Sigmoid colon (tissue), 7 donors: Measurements from ENCODE around the gene PLD1. TPM values are rescaled to one million over a fixed set of nuclear protein-coding genes. Genes with fewer than 3 reads are reported as not detected.

Experiments
- DNase-seq: peaks from one replicate; pipeline ENCODE4 v3.0.0-alpha.2; 2019
- H3K27ac ChIP-seq, 4 donors: fragments of 200-600 bp; sonication (generic); one replicate each; pipeline ENCODE4 v1.5.1; 2016 to 2019; ENCODE audit warnings: mild to moderate bottlenecking in 1 of 4
- H3K27me3 ChIP-seq, 3 donors: fragments of 200-600 bp; sonication (generic); one replicate each; pipeline ENCODE4 v1.5.1; 2019; ENCODE audit warnings: mild to moderate bottlenecking in 1 of 3
- H3K36me3 ChIP-seq, 4 donors: fragments of 200-600 bp; sonication (generic); one replicate each; pipeline ENCODE4 v1.5.1; 2016 to 2019
- H3K4me1 ChIP-seq, 4 donors: fragments of 200-600 bp; sonication (generic); one replicate each; pipeline ENCODE4 v1.5.1; 2017 to 2019
- H3K4me3 ChIP-seq, 4 donors: fragments of 200-600 bp; sonication (generic); one replicate each; pipeline ENCODE4 v1.5.1; 2017 to 2019; ENCODE audit warnings: mild to moderate bottlenecking in 2 of 4, moderate library complexity in 1 of 4
- H3K9me3 ChIP-seq, 4 donors: fragments of 200-600 bp in 3 of 4; sonication (generic) in 3 of 4; one replicate each; pipeline versions ENCODE4 v1.5.1 to v1.6.1; 2013 to 2019
- CTCF ChIP-seq, 4 experiments: fragments of 450-650 bp in 3 of 4; fragments of 200-600 bp in 1 of 4; IDR thresholded peaks; one replicate each; pipeline ENCODE4 v1.5.1; 2016 to 2019; ENCODE audit warnings: antibody characterized with exemption in 4 of 4, mild to moderate bottlenecking in 3 of 4, moderate library complexity in 2 of 4
- EP300 ChIP-seq, 4 donors: sonication (generic); formaldehyde crosslinking; IDR thresholded peaks; one replicate each; pipeline ENCODE4 v1.6.1; 2017; ENCODE audit warnings: antibody characterized with exemption in 4 of 4
- POLR2A ChIP-seq, 2 donors: fragments of 450-650 bp; IDR thresholded peaks; one replicate each; pipeline ENCODE4 v1.6.1; 2016; ENCODE audit warnings: antibody characterized with exemption in 2 of 2, mild to moderate bottlenecking in 2 of 2, moderate library complexity in 2 of 2
- POLR2AphosphoS5 ChIP-seq, 4 donors: sonication (generic); formaldehyde crosslinking; IDR thresholded peaks; one replicate each; pipeline ENCODE4 v1.6.1; 2017; ENCODE audit warnings: antibody characterized with exemption in 4 of 4
- WGBS, 2 donors: extraction: QIAGEN DNeasy Blood & Tissue Kit; methylation state at CpG; one replicate each; pipeline ENCODE4 v1.1.7; 2013; 5-methylcytosine and 5-hydroxymethylcytosine counted together
- intact Hi-C: fragments of 100-400 bp; cut with DNase I; formaldehyde crosslinking; loops from one replicate; pipeline ENCODE4 v1.15.1; 2023
- polyA plus RNA-seq, 3 donors: library from polyadenylated mRNA; stranded (reverse); fragments of 200-250 nt; gene quantifications; one replicate each; pipeline ENCODE4 v1.2.3, GENCODE V29; 2013
- total RNA-seq, 4 donors: library from RNA; depleted of rRNA; stranded (reverse); fragments of >200 nt; gene quantifications; one replicate each; pipeline ENCODE4 v1.1.0, GENCODE V29; 2016
- donor health status: healthy with polysubstance abuse.
- donor health status: Bipolar disorder and iron deficiency.
- donor health status: healthy.

Gene PLD1
- total and polyA plus RNA-seq, 7 donors, result 8.6 to 24.3 (median 12.2) TPM

GRCh38 chr3:171704002-171704401, 106.3 kb downstream of the PLD1 start:
- 17 to 41% methylated on average over 2 of the region's 2 CpGs for WGBS, 2 donors
- Histone ChIP-seq H3K27ac (no peak overlapping the region), H3K4me1 (no peaks in the 10 kb centered on the region), H3K36me3 (peaks cover 0 to 6% (median 0%) of the 10 kb centered on the region in 4 donors), H3K27me3 (no peaks in the 10 kb centered on the region), H3K9me3 (peaks cover 0 to 5% (median 3%) of the 10 kb centered on the region in 4 donors), H3K4me3 (no peak overlapping the region)
- intact Hi-C loops, result loop anchor here (5.0 kb wide), 1 partner anchor 128 kb away; no protein-coding TSS in a partner anchor
- DNase-seq, result no peak
- no peak for TF ChIP-seq POLR2AphosphoS5 (IDR thresholded peaks at IDR 0.05)
- peak in 1 of 4 experiments; percentile 25 for TF ChIP-seq CTCF (IDR thresholded peaks at IDR 0.05)

- TF ChIP-seq POLR2A (IDR thresholded peaks at IDR 0.05), result no peak
- no peak for TF ChIP-seq POLR2AphosphoS5 (IDR thresholded peaks at IDR 0.05)
- TF ChIP-seq EP300 (IDR thresholded peaks at IDR 0.05), result no peak
- TF ChIP-seq CTCF (IDR thresholded peaks at IDR 0.05), result no peak
- H3K36me3 ChIP-seq, result peaks cover 0 to 4% (median 0%) of the 10 kb centered on the region in 4 donors
- DNase-seq, result no peak
- intact Hi-C loops, result loop anchor here (5.0 kb wide), 1 partner anchor 129 kb away; no protein-coding TSS in a partner anchor
- H3K4me1 ChIP-seq, result no peaks in the 10 kb centered on the region
- peaks cover 0 to 5% (median 3%) of the 10 kb centered on the region in 4 donors for H3K9me3 ChIP-seq
- no peak overlapping the region for H3K4me3 ChIP-seq
- no peak overlapping the region for H3K27ac ChIP-seq
- H3K27me3 ChIP-seq, result no peaks in the 10 kb centered on the region
- 97 to 98% methylated on average over 2 of the region's 2 CpGs for WGBS, 2 donors
Measured at GRCh38 chr3:171703144-171703543, 107.1 kb downstream of the PLD1 start.

- H3K9me3 ChIP-seq, result peaks cover 0 to 5% (median 3%) of the 10 kb centered on the region in 4 donors
- no peak for DNase-seq
- no peaks in the 10 kb centered on the region for H3K27me3 ChIP-seq
- 85 to 97% methylated on average over 1 of the region's 1 CpG for WGBS, 2 donors
- intact Hi-C loops, result loop anchor here (5.0 kb wide), 1 partner anchor 132 kb away; no protein-coding TSS in a partner anchor
- peaks cover 0 to 3% (median under 1%) of the 10 kb centered on the region in 4 donors for H3K4me1 ChIP-seq
- H3K27ac ChIP-seq, result no peak overlapping the region
- TF ChIP-seq POLR2AphosphoS5 (IDR thresholded peaks at IDR 0.05) (no peak), POLR2A (IDR thresholded peaks at IDR 0.05) (no peak), CTCF (IDR thresholded peaks at IDR 0.05) (no peak)
- H3K36me3 ChIP-seq, result no peaks in the 10 kb centered on the region
- H3K4me3 ChIP-seq, result no peak overlapping the region
Measured at GRCh38 chr3:171700653-171701052, 109.6 kb downstream of the PLD1 start.

GRCh38 chr3:171700157-171700556, 110.1 kb downstream of the PLD1 start:
- H3K27ac ChIP-seq, result no peak overlapping the region
- intact Hi-C loops, result loop anchor here (5.0 kb wide), 1 partner anchor 132 kb away; no protein-coding TSS in a partner anchor
- TF ChIP-seq CTCF (IDR thresholded peaks at IDR 0.05) (no peak), POLR2AphosphoS5 (IDR thresholded peaks at IDR 0.05) (no peak), EP300 (IDR thresholded peaks at IDR 0.05) (no peak), POLR2A (IDR thresholded peaks at IDR 0.05) (no peak)
- no peaks in the 10 kb centered on the region for H3K27me3 ChIP-seq
- peaks cover 0 to 8% (median 3%) of the 10 kb centered on the region in 4 donors for H3K4me1 ChIP-seq
- peaks cover 0 to 5% (median 3%) of the 10 kb centered on the region in 4 donors for H3K9me3 ChIP-seq
- H3K36me3 ChIP-seq, result no peaks in the 10 kb centered on the region
- H3K4me3 ChIP-seq, result no peak overlapping the region
- WGBS, 2 donors, result 88 to 97% methylated on average over 2 of the region's 2 CpGs
- no peak for DNase-seq

GRCh38 chr3:171699601-171700000, 110.7 kb downstream of the PLD1 start:
- intact Hi-C loops, result no loop called here
- H3K27me3 ChIP-seq, result no peaks in the 10 kb centered on the region
- WGBS, 2 donors, result 82 to 89% methylated on average over 5 of the region's 5 CpGs
- no peak overlapping the region for H3K4me3 ChIP-seq
- H3K4me1 ChIP-seq, result peaks cover 0 to 14% (median 5%) of the 10 kb centered on the region in 4 donors
- no peak overlapping the region for H3K27ac ChIP-seq
- TF ChIP-seq POLR2AphosphoS5 (IDR thresholded peaks at IDR 0.05), result no peak
- no peak for TF ChIP-seq POLR2A (IDR thresholded peaks at IDR 0.05)
- TF ChIP-seq CTCF (IDR thresholded peaks at IDR 0.05), result no peak
- no peak for TF ChIP-seq EP300 (IDR thresholded peaks at IDR 0.05)
- peaks cover 0 to 5% (median 3%) of the 10 kb centered on the region in 4 donors for H3K9me3 ChIP-seq
- no peaks in the 10 kb centered on the region for H3K36me3 ChIP-seq
- DNase-seq, result no peak
